ENCODE measurements around the gene MRPL38.

DNA sequence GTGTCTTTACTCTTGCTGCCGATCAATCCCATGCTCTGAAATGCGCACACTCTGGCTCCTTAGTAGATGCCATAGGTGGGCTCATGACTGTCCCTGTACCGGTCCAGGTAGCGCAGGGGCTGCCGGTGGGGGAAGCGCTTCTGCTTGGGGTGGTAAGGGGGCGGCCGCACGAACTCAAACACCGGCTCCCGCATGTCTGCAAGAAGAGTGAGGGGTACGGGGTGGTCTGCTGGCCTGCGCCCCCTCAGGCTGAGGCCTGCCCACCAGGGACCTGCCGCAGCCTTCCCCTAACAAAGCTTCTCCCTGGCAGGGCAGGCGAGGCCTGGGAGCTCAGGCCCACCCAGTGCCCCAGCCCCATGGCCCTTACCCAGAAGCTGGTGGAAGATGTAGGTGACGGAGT lies 5.9 kb downstream of the MRPL38 start:
- TF ChIP-seq, protein P1, sequence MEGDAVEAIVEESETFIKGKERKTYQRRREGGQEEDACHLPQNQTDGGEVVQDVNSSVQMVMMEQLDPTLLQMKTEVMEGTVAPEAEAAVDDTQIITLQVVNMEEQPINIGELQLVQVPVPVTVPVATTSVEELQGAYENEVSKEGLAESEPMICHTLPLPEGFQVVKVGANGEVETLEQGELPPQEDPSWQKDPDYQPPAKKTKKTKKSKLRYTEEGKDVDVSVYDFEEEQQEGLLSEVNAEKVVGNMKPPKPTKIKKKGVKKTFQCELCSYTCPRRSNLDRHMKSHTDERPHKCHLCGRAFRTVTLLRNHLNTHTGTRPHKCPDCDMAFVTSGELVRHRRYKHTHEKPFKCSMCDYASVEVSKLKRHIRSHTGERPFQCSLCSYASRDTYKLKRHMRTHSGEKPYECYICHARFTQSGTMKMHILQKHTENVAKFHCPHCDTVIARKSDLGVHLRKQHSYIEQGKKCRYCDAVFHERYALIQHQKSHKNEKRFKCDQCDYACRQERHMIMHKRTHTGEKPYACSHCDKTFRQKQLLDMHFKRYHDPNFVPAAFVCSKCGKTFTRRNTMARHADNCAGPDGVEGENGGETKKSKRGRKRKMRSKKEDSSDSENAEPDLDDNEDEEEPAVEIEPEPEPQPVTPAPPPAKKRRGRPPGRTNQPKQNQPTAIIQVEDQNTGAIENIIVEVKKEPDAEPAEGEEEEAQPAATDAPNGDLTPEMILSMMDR (IDR thresholded peaks at IDR 0.05) = no peak
- no peak for TF ChIP-seq EZH2 (IDR thresholded peaks at IDR 0.05; ENCODE audit: borderline replicate concordance, insufficient read depth, low read depth, low read length, poor library complexity, severe bottlenecking)
